Lower lobe of right lung (tissue), 2 donors: ENCODE results near the gene PLCXD3. TPM values are rescaled to one million over a fixed set of nuclear protein-coding genes. Genes with fewer than 3 reads are reported as not detected.

Experiments
- ATAC-seq, 2 donors: fragments of 200-7000 bp; cut with Tn5 transposase; one replicate each; pipeline ENCODE4 v1.9.1; 2020 to 2022; ENCODE audit warnings: mild to moderate bottlenecking in 2 of 2, moderate library complexity in 2 of 2
- DNase-seq: peaks from one replicate; pipeline ENCODE4 v3.0.0-alpha.2; 2020
- H3K27ac ChIP-seq: fragments of 200-600 bp; one replicate; pipeline ENCODE4 v1.8.0; 2022
- H3K27me3 ChIP-seq: fragments of 200-600 bp; one replicate; pipeline ENCODE4 v1.8.0; 2022; ENCODE audit warnings: low read depth
- H3K36me3 ChIP-seq: fragments of 200-600 bp; one replicate; pipeline ENCODE4 v1.8.0; 2022; ENCODE audit warnings: mild to moderate bottlenecking
- H3K4me1 ChIP-seq: fragments of 200-600 bp; one replicate; pipeline ENCODE4 v1.8.0; 2022
- H3K4me3 ChIP-seq: fragments of 200-600 bp; one replicate; pipeline ENCODE4 v1.8.0; 2022; ENCODE audit warnings: mild to moderate bottlenecking
- H3K9me3 ChIP-seq: fragments of 200-600 bp; one replicate; pipeline ENCODE4 v1.8.0; 2022
- intact Hi-C: fragments of 100-400 bp; cut with DNase I; formaldehyde crosslinking; loops from one replicate; pipeline ENCODE4 v1.11.0; 2022
- total RNA-seq: library from RNA; stranded (reverse); fragmentation: NEBNext Ultra II Directional; extraction: Animal tissue kit (Norgen Biotek cat#: 25700); gene quantifications from one replicate; pipeline ENCODE4 v1.2.1, GENCODE V29; 2021
- TF ChIP-seq, protein P1 (sequence below): fragments of 200-600 bp; IDR thresholded peaks from one replicate; pipeline ENCODE4 v1.8.0; 2022; ENCODE audit warnings: antibody characterized with exemption, mild to moderate bottlenecking
- donor health status: DM: no; HTN: yes; CAD: no; lungs with severe emphysema.

PLCXD3 gene
- total RNA-seq, 1 donor from 2014 or later: 2.8 TPM

DNA sequence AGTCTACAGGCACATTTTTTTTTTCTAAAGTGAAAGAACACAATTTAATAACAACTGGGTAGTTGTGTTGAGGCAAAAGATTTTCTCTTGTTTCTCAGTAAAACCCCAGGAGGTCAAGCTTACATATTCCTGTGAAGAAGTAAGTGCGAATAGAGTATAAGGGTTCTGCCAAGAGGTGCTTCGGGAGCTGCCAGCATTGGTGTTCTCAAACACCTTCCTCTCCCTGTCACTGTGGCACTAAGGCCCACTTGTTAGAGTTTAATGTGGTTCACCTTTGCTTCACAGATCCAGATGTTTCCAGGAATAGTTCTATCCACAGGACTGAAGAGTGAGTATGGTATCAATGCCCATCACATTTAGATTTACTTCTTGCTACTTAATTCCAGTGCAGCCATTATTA is 205.3 kb downstream of the PLCXD3 start:
- H3K9me3 ChIP-seq: no peaks in the 10 kb centered on the region
- TF ChIP-seq, protein P1, sequence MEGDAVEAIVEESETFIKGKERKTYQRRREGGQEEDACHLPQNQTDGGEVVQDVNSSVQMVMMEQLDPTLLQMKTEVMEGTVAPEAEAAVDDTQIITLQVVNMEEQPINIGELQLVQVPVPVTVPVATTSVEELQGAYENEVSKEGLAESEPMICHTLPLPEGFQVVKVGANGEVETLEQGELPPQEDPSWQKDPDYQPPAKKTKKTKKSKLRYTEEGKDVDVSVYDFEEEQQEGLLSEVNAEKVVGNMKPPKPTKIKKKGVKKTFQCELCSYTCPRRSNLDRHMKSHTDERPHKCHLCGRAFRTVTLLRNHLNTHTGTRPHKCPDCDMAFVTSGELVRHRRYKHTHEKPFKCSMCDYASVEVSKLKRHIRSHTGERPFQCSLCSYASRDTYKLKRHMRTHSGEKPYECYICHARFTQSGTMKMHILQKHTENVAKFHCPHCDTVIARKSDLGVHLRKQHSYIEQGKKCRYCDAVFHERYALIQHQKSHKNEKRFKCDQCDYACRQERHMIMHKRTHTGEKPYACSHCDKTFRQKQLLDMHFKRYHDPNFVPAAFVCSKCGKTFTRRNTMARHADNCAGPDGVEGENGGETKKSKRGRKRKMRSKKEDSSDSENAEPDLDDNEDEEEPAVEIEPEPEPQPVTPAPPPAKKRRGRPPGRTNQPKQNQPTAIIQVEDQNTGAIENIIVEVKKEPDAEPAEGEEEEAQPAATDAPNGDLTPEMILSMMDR: no peak
- no peaks in the 10 kb centered on the region for H3K27me3 ChIP-seq
- H3K27ac ChIP-seq: no peak overlapping the region
- H3K36me3 ChIP-seq: no peaks in the 10 kb centered on the region
- no peak overlapping the region for H3K4me3 ChIP-seq
- DNase-seq: no peak
- no peaks in the 10 kb centered on the region for H3K4me1 ChIP-seq
- no peak for ATAC-seq
- intact Hi-C loops: no loop called here

DNA sequence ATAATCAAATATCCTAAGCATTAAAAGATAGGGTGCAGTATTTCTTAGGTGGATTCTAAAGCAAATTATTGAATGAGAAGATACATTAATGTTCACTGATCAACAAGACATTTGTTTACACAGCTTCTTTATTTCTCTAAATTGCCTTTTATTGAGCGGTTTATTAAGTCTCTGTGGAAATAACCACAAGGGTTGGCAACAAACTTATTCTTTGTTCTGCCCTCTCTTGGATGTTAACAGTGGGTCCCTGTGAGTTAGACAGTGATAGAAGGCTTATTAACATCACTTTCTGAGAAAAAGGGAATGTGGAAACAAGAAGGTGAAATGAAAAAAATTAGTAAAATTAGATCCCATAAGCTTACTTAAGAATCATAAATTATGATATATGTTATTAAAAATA is 214.3 kb downstream of the PLCXD3 start:
- ATAC-seq (no peak), DNase-seq (no peak)
- H3K27ac ChIP-seq: no peak overlapping the region
- H3K9me3 ChIP-seq: no peaks in the 10 kb centered on the region
- no peaks in the 10 kb centered on the region for H3K4me1 ChIP-seq
- H3K27me3 ChIP-seq: no peaks in the 10 kb centered on the region
- H3K36me3 ChIP-seq: no peaks in the 10 kb centered on the region
- TF ChIP-seq, protein P1: no peak
- no peak overlapping the region for H3K4me3 ChIP-seq
- intact Hi-C loops: no loop called here

DNA sequence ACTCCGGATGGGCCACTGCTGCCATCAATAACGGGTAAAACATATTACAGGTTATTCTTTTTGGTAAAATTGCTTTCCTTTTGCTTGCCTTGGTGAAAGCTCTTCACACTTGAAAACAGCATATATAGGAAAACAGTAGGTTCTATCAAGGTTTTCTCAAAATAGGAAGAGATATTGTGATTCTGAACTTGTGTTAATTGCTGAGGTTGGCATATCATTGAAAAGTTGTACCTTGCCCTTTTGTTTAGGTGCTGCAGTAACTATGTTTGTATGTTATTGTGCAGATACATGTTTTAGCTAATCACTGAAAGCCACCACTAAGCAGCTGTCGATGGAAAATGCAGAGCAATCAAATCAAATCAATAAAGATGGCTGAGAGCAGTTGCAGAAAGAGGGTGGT is 219.1 kb downstream of the PLCXD3 start:
- intact Hi-C loops: no loop called here
- DNase-seq: no peak
- ATAC-seq: no peak

DNA sequence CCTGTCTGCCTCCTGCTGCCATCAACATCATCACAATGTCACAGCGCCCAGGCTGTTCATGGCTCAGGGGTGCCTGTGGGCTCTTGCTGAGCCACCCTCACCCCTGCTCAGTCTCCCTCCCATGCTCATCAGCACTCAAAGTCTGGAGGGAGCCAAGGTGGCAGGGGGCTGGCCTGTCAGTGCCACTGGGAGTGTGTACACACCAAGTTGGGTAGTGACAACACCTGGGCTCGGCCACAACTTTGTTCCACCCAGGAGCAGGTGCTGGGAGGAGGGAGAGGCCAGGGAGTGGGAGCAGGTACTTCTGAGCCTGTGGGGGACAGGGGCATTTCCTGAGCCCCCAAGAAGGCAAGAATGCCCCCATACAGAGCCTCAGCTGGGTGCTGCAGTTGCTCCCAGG is 219.6 kb downstream of the PLCXD3 start:
- TF ChIP-seq, protein P1: no peak
- H3K4me3 ChIP-seq: no peak overlapping the region
- H3K9me3 ChIP-seq: no peaks in the 10 kb centered on the region
- H3K27me3 ChIP-seq: no peaks in the 10 kb centered on the region
- no peak for DNase-seq
- H3K27ac ChIP-seq: no peak overlapping the region
- no peaks in the 10 kb centered on the region for H3K4me1 ChIP-seq
- intact Hi-C loops: no loop called here
- H3K36me3 ChIP-seq: no peaks in the 10 kb centered on the region
- no peak for ATAC-seq

More for the DNA sequence above, 219.1 kb downstream of the PLCXD3 start:
- no peak overlapping the region for H3K27ac ChIP-seq
- no peak overlapping the region for H3K4me3 ChIP-seq
- no peaks in the 10 kb centered on the region for H3K36me3 ChIP-seq
- H3K9me3 ChIP-seq: no peaks in the 10 kb centered on the region
- no peaks in the 10 kb centered on the region for H3K27me3 ChIP-seq
- TF ChIP-seq, protein P1: no peak
- no peaks in the 10 kb centered on the region for H3K4me1 ChIP-seq

DNA sequence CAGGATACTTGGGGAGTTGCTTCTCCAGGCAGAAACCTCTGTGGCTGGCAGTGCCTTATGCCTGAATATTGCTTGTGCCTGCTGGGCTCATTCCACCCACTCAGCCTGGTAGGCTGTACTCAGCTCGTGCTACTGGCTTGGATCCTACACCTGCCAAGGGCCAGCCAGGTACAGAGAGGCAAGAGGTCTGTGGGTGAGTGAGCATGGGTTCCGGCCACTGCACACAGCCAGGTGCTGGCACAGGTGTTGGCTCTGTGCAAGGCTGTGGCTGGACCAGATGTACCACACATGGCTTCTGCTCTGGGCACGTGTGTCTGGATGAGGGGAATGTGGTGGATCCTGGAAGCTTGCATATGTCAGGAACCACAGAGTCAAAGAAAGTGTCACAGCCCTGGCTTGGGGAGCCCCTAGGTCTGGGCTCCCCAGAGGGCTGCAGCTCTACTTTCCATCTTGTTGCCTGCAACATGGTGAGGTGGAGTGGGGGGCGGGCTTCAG is 220.4 kb downstream of the PLCXD3 start:
- DNase-seq (no peak), ATAC-seq (peak in 1 of 2 donors; percentile 35)
- TF ChIP-seq, protein P1: no peak
- Histone ChIP-seq H3K27ac (no peak overlapping the region), H3K36me3 (no peaks in the 10 kb centered on the region), H3K4me1 (no peaks in the 10 kb centered on the region), H3K9me3 (no peaks in the 10 kb centered on the region), H3K27me3 (no peaks in the 10 kb centered on the region), H3K4me3 (no peak overlapping the region)
- intact Hi-C loops: no loop called here

DNA sequence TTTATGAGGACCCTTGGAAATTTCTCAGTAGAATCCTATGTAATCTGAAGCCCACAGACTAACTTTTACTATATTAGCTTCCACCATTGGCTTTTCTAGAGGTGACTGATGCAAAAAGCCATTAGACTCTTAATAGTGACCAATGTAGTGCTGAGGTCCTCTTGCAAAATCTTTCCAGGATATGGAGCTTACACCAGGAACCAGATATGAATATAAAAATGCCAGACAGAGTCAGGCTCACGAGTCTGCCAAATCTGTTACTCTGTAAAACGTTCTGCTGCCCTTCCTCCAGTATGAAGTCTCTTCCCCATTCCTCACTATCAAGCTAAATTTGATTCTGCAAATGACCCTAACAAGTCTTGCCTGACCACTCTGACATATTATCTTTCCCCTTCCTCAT is 223.7 kb downstream of the PLCXD3 start:
- TF ChIP-seq, protein P1: no peak

More for the DNA sequence above, 223.7 kb downstream of the PLCXD3 start:
- ATAC-seq: no peak
- no peaks in the 10 kb centered on the region for H3K9me3 ChIP-seq
- H3K36me3 ChIP-seq: no peaks in the 10 kb centered on the region
- no peak overlapping the region for H3K4me3 ChIP-seq
- intact Hi-C loops: no loop called here
- H3K27ac ChIP-seq: no peak overlapping the region
- no peaks in the 10 kb centered on the region for H3K4me1 ChIP-seq
- no peak for DNase-seq
- H3K27me3 ChIP-seq: no peaks in the 10 kb centered on the region
